Activated naive CD4-positive, alpha-beta T cell treated with anti-CD3 and anti-CD28 coated beads, Interleukin-2, amount 50 U/mL, for 16 hours (primary cell): ENCODE results near the gene KLF9.
"Not testable (repeated sequence)": the region's sequence is repeated elsewhere in the genome, so short reads cannot be mapped to it uniquely, and the experiment has no call there.

Source experiments
- DNase-seq: peaks from one replicate; pipeline ENCODE4 v3.0.0-alpha.2; 2020

Gene KLF9

DNA sequence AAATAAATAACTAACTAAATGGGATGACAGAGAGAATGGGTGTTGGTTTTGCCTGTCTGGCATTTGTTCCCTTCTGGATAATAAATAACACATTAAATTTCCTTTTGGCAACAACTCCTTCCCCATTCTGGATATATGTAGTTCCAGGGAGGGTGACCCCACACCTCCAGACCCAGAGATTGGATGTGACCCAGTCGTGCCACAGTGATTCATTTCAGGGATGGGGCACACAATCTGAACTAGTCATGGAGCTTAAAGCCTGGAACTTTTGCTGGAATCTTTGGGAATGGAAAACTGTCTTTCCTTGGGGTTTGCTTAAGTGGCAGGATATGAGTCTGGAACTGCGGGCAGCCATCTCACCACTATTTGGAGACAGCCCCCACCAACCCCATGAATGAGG, 11.3 kb downstream of the KLF9 start:
- no peak for DNase-seq

DNA sequence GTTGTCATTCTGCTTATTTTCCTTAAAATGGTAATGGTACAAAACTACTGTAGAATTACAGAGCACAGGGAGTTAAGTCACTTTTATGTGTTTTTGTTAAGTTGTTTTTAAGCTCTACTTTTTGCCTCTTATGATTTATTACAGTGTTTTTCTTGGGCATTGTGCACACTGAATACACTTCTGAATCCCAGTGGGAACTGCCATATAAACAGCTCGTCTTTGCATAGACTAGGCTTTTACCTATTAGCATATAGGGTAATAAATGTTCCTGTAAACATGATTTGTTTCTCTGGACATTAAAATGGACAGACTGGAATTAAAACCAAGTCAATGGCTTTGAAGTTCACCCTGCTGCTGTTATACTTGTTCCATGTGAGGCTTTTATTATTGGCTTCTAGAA, 12.2 kb downstream of the KLF9 start:
- DNase-seq: no peak

GRCh38 chr9:70401241-70401640, 13.2 kb downstream of the KLF9 start:
- not testable (repeated sequence) for DNase-seq

GRCh38 chr9:70400107-70400892, 14.2 kb downstream of the KLF9 start:
- DNase-seq: no peak

DNA sequence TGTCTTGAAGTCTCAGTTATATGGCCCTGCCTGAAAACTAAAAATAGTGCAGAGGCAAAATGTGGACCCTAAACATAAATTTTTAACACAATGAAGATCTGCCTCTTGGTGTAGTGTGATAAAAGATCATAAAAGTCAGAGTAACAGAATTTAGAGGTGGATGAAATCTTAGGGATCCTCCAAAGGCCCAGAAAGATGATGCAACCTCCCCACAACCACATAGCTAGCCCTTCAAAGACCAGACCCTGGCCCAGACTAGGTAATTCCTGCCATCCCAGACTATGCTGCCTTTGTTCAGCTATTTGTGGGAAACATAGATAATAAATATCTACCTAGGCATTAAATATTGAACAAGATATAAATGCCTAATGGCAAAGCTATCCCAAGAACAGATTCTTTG, 15.3 kb downstream of the KLF9 start:
- DNase-seq: no peak

- no peak for DNase-seq
Observed at GRCh38 chr9:70398145-70398556, 16.3 kb downstream of the KLF9 start.

DNA sequence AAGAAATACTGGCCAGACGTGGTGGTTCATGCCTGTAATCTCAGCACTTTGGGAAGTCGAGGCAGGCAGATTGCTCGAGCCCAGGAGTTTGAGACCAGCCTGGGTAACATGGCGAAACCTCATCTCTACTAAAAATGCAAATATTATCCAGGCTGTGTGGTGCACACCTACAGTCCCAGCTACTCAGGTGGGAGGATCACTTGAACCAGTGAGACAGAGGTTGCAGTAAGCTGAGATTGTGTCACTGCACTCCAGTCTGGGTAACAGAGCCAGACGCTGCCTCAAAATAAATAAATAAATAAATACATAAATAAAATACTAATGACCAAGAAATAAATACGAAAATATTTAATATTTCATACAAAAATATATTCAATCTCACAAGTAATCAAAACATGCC, 18.8 kb downstream of the KLF9 start:
- no peak for DNase-seq

- no peak for DNase-seq
Observed at GRCh38 chr9:70392850-70393249, 21.6 kb downstream of the KLF9 start.

DNA sequence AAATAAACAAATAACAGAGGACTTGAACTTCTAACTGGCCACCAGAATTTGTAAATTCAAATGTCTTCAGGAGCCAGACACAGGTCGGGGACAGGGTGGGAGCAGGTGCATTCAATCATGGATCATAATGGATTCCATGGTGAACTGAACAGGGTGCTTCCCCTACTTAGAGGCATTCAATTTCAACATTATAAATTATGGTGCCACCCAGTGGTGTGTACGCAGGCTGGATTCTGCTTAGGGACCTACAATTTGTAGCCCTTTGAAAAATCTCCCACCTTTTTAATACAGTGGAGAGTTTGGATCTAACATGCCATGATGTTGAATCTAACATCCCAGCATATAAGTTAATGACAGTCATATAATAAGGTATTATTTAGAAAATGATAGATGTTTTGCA, 22.3 kb downstream of the KLF9 start:
- DNase-seq: no peak

DNA sequence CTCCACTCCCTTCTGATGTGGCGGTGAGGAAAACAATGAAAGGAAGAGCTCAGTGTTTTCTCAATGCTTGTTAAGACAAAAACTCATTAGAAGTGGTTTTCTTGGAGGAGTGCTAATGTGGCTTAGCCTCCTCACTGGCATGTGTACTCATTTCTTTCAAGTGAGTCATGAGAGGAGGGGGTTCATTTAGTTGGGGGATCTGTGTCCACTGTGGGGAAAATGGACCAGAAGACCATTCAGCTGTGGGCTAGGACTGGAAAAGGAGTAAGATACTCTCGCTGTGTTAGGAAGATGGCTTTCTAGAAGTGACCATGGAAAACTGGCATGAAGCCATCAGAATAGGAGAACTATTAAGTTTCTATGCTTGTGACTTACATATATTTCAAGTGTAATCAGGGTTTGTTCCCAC, 23.5 kb downstream of the KLF9 start:
- no peak for DNase-seq

- DNase-seq: no peak
Observed at GRCh38 chr9:70389621-70390266, 24.7 kb downstream of the KLF9 start.

GRCh38 chr9:70389188-70389587, 25.3 kb downstream of the KLF9 start:
- no peak for DNase-seq

- DNase-seq: no peak
Observed at GRCh38 chr9:70387663-70388062, 26.8 kb downstream of the KLF9 start.

GRCh38 chr9:70385426-70385825, 29.0 kb downstream of the KLF9 start:
- DNase-seq: no peak

DNA sequence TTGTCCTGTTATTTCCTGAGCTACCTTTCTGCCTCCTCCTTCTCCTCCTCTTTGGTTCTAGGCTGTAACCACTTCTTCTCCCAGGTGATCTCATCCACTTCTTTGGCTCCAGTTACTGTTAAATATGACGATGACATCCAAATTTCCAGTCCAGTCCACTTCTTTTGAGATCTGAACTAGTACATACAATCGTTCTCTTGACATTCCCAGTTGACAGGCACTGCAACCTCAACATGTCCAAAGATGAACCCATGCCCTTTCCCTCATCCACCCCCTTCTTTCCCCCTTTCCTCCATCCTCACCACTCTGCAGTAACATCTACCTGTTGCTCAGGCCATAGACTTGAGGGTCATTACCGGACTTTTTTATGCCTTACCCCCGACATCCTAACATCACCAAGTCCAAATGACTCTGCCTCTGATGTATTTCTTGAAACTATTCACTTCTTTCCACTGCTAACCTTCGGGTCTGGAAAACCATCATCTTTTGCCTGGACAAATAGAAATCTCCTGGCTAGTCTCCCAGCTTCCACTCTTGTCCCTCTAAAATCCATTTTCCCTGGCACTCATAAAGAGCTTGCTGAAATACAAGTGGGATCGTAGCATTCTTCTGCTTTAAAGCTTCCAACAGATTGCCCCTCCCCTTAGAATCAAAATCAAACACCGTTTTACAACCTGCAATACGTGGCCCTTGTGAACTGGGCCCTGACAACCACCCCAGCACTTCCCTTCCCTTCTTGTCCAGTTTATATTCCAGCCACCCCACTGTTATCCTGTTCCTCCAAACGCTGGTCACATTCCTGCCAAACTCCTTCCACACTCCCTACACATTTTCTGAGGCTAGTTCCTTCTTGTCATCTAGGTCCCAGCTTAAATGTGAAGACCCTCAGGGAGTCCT, 31.5 kb downstream of the KLF9 start:
- no peak for DNase-seq

- no peak for DNase-seq
Observed at GRCh38 chr9:70382046-70382708, 32.3 kb downstream of the KLF9 start.

GRCh38 chr9:70374962-70375618, 39.4 kb downstream of the KLF9 start:
- no peak for DNase-seq

DNA sequence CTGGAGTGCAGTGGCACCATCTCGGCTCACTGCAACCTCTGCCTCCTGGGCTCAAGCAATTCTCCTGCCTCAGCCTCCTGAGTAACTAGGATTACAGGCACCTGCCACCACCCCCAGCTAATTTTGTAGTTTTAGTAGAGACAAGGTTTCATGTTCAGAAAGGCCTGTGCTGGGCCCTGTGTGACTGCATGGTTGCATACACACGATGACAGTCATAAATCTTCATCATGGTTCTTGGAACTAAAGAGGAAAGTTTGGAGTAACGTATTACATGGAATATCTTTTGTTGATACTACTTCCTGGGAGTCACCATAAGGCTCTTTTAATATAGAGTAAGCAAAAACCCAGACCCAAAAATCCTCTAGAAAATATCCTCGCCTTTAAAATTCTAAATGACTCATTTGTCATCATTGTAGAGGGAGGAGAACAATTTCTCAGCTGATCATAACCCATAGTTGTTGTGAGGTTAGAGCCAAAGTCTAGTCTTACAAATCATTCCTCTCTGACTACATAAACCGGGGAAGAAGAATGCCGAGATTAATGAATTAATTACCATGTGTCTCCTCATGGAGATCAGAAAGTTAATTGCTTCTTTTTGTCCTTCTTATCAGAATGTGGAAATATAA, 47.0 kb downstream of the KLF9 start:
- DNase-seq: no peak

DNA sequence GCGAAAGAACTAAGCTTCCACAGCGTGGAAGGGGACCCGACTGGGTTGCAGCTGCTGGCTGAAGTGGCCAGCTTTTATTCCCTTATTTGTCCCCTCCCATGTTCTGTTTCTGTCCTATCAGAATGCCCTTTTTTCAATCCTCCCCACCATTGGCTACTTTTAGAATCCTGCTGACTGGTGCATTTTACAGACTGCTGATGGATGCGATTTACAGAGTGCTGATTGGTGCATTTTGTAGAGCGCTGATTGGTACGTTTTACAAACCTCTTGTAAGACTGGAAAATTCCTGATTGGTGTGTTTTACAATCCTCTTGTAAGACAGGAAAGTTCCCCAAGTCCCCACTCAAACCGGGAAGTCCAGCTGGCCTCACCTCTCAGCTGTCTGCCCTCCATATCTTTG, 50.7 kb downstream of the KLF9 start:
- DNase-seq: no peak

DNA sequence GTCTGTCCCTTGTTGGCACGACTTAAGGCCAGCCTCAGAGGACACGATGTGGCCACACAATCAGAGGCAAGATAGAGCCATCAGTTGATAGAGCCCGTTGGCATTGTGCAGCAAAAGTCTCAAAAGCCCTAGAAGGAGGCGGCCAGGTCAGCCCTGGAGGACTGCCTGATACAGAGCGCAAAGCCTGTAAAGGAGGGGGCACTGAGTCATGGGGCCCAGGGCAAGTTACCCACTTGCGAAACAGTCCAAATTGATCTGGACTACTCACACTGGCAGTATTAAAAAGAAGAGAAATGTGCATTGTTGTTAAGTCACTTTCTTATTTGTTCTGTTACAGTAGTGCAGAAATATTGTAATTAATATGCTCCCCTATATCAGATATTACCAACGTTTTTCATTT, 51.5 kb downstream of the KLF9 start:
- no peak for DNase-seq

DNA sequence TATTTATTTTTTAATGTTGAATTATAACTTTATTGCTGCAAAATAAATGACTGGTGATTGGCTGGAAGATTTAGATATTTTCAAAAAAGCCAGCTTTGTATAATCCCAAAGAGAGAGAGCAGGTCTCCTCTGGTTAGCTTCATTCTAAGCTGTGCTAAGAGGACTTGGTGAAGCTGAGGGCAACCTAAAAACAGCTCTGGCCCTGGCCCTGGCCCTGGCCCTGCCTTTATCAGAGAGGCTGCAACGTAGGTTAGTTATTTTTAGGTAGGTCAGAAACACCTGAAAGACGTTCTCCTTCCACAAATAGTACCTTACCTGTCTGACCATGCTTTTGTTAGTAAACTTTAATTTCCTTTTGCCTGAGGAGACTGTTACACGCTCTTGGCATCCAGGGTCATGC, 58.7 kb downstream of the KLF9 start:
- no peak for DNase-seq

DNA sequence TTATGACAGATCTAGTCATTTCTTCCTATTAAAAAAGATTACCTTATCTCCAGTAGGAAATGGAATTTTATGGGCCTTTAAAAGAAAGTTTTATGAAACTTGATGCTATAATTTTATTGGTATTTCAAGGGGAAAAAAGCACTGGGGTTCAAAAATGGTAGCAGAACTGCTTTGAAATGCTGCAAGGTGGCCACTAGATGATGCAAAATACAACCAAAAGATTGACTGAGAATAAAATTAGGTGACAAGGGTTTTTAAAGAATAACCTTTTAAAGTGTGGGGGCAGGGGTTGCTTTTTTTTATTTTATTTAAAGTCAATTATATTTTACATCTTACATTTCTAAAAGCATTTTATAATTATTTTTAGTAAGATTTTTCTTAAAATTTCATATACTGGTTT, 61.7 kb downstream of the KLF9 start:
- no peak for DNase-seq
